ENCODE measurements around the gene CCDC9.
"Not testable (repeated sequence)": the region's sequence is repeated elsewhere in the genome, so short reads cannot be mapped to it uniquely, and the experiment has no call there.

GRCh38 chr19:47253016-47253415 is 3.3 kb upstream of the CCDC9 start:
- not testable (repeated sequence) for TF ChIP-seq YY1 (IDR thresholded peaks at IDR 0.05); HNF4G (IDR thresholded peaks at IDR 0.05); RAD21 (IDR thresholded peaks at IDR 0.05); CTCF (IDR thresholded peaks at IDR 0.05; ENCODE audit: low read depth, low read length, missing input control); MAX (IDR thresholded peaks at IDR 0.05)
